SK-N-SH (cell line): ENCODE measurements around the gene MCF2L2. TPM values are rescaled to one million over a fixed set of nuclear protein-coding genes. Genes with fewer than 3 reads are reported as not detected.

Experiments used
- CTCF ChIA-PET: fragments of 300-600, 350-600 bp; formaldehyde crosslinking; extraction: SDS; loops from one replicate; lab custom pipeline; 2021; lab: Yijun Ruan, JAX
- POLR2A ChIA-PET: fragments of 350-600 bp; sonication (Branson Sonifier 250); formaldehyde crosslinking; extraction: SDS; loops from one replicate; lab custom pipeline; 2020; ENCODE audit warnings: antibody characterized with exemption, inconsistent platforms; lab: Yijun Ruan, JAX
- DNase-seq: peaks from one replicate; pipeline ENCODE4 v3.0.0; 2012
- H2AFZ ChIP-seq: fragments of 200-600 bp; sonication (generic); 2 replicates; pipeline ENCODE4 v1.8.1; 2016; ENCODE audit warnings: antibody characterized with exemption, mild to moderate bottlenecking, low read depth
- H3F3A ChIP-seq: fragments of 200-600 bp; sonication (generic); replicated peaks from 2 replicates; pipeline ENCODE3; 2016; ENCODE audit warnings: antibody characterized with exemption, mild to moderate bottlenecking; ENCODE audit not compliant: insufficient read depth
- H3K27ac ChIP-seq, 2 experiments: fragments of 200-500 bp in 1 of 2; fragments of 200-600 bp in 1 of 2; sonication (Bioruptor generic) in 1 of 2; sonication (generic), shearing (Covaris generic) in 1 of 2; 2 replicates each; pipeline versions ENCODE4 v1.5.1 to v1.6.1; 2014 to 2016; ENCODE audit warnings: low read depth in 2 of 2, inconsistent platforms in 1 of 2, low read length in 1 of 2, mild to moderate bottlenecking in 1 of 2, mixed read lengths in 1 of 2
- H3K27me3 ChIP-seq: fragments of 200-600 bp; sonication (generic), shearing (Covaris generic); 2 replicates; pipeline ENCODE4 v1.6.1; 2016; ENCODE audit warnings: mixed run types; ENCODE audit not compliant: insufficient read depth
- H3K36me3 ChIP-seq, 2 experiments: fragments of 200-500 bp in 1 of 2; fragments of 200-600 bp in 1 of 2; sonication (Bioruptor generic) in 1 of 2; sonication (generic) in 1 of 2; replicated peaks in 1 of 2; 2 replicates each; pipeline versions ENCODE3 to v1.5.1; 2014 to 2016; ENCODE audit warnings: low read length in 1 of 2, mild to moderate bottlenecking in 1 of 2; ENCODE audit not compliant: insufficient read depth in 2 of 2, control insufficient read depth in 1 of 2
- H3K4me1 ChIP-seq, 2 experiments: fragments of 200-500 bp in 1 of 2; fragments of 200-600 bp in 1 of 2; sonication (Bioruptor generic) in 1 of 2; sonication (generic), shearing (Covaris generic) in 1 of 2; 2 replicates each; pipeline versions ENCODE4 v1.5.1 to v1.6.1; 2014 to 2016; ENCODE audit warnings: low read depth in 1 of 2, low read length in 1 of 2, mixed run types in 1 of 2; ENCODE audit not compliant: insufficient read depth in 2 of 2, control insufficient read depth in 1 of 2
- H3K4me2 ChIP-seq: fragments of 200-600 bp; sonication (generic), shearing (Covaris generic); 2 replicates; pipeline ENCODE4 v1.6.1; 2017; ENCODE audit warnings: mixed run types
- H3K4me3 ChIP-seq, 2 experiments: fragments of 200-500 bp in 1 of 2; fragments of 200-600 bp in 1 of 2; sonication (Bioruptor generic) in 1 of 2; sonication (generic), shearing (Covaris generic) in 1 of 2; 2 replicates each; pipeline versions ENCODE4 v1.5.1 to v1.8.1; 2014 to 2016; ENCODE audit warnings: low read depth in 2 of 2, inconsistent platforms in 1 of 2, low read length in 1 of 2, mild to moderate bottlenecking in 1 of 2, mixed read lengths in 1 of 2, moderate library complexity in 1 of 2
- H3K79me2 ChIP-seq: fragments of 200-600 bp; sonication (generic); 2 replicates; pipeline ENCODE4 v1.8.1; 2017; ENCODE audit warnings: mild to moderate bottlenecking; ENCODE audit not compliant: insufficient read depth
- H3K9ac ChIP-seq: fragments of 200-600 bp; sonication (generic); 2 replicates; pipeline ENCODE4 v1.6.1; 2017; ENCODE audit warnings: mixed run types
- H3K9me2 ChIP-seq: fragments of 200-600 bp; sonication (generic); 2 replicates; pipeline ENCODE4 v1.6.1; 2017; ENCODE audit warnings: mixed run types
- H3K9me3 ChIP-seq: fragments of 200-600 bp; sonication (generic); 2 replicates; pipeline ENCODE4 v1.6.1; 2017; ENCODE audit warnings: mixed run types, mild to moderate bottlenecking, moderate library complexity
- H4K20me1 ChIP-seq: fragments of 200-600 bp; sonication (generic); 2 replicates; pipeline ENCODE4 v1.6.1; 2017; ENCODE audit warnings: mild to moderate bottlenecking, mixed run types; ENCODE audit not compliant: insufficient read depth
- CHD2 ChIP-seq: fragments of 150-350 bp; IDR thresholded peaks from 2 replicates; pipeline ENCODE4 v1.6.1; 2018; ENCODE audit warnings: low read length; ENCODE audit not compliant: partially characterized antibody
- CTCF ChIP-seq: fragments of 200-600 bp; sonication (generic); IDR thresholded peaks from 2 replicates; pipeline ENCODE4 v1.6.1; 2017; ENCODE audit warnings: antibody characterized with exemption, mild to moderate bottlenecking, moderate library complexity
- FOSL2 ChIP-seq: IDR thresholded peaks from 2 replicates; pipeline ENCODE4 v1.4.0; 2012; ENCODE audit warnings: low read depth, mild to moderate bottlenecking, moderate library complexity, borderline replicate concordance
- FOXJ3 ChIP-seq: sonication (generic); formaldehyde crosslinking; IDR thresholded peaks from 2 replicates; pipeline ENCODE4 v1.5.1; 2020; ENCODE audit warnings: mild to moderate bottlenecking, missing genetic modification reagents
- FOXM1 ChIP-seq: IDR thresholded peaks from 2 replicates; pipeline ENCODE4 v1.4.0; 2012; ENCODE audit warnings: low read depth, mild to moderate bottlenecking
- GATA2 ChIP-seq: sonication (generic); formaldehyde crosslinking; IDR thresholded peaks from 2 replicates; pipeline ENCODE4 v1.5.0; 2020; ENCODE audit warnings: mild to moderate bottlenecking, missing genetic modification reagents
- JUND ChIP-seq: IDR thresholded peaks from 2 replicates; pipeline ENCODE4 v1.4.0; 2012
- MAX ChIP-seq: IDR thresholded peaks from 2 replicates; pipeline ENCODE4 v1.4.0; 2012; ENCODE audit warnings: low read depth
- MEF2A ChIP-seq: IDR thresholded peaks from 2 replicates; pipeline ENCODE4 v1.4.0; 2012; ENCODE audit warnings: low read depth, borderline replicate concordance
- MXI1 ChIP-seq: IDR thresholded peaks from 2 replicates; pipeline ENCODE4 v1.6.1; 2012; ENCODE audit warnings: mild to moderate bottlenecking, low read depth, low read length, improper control_type of control experiment
- NRF1 ChIP-seq: IDR thresholded peaks from 2 replicates; pipeline ENCODE4 v1.6.1; 2012; ENCODE audit warnings: low read depth, mild to moderate bottlenecking, low read length
- PBX3 ChIP-seq: IDR thresholded peaks from 2 replicates; pipeline ENCODE4; 2012
- POLR2AphosphoS5 ChIP-seq: IDR thresholded peaks from 2 replicates; pipeline ENCODE4 v1.6.1; 2012; ENCODE audit warnings: low read depth, low read length
- RAD21 ChIP-seq: IDR thresholded peaks from 2 replicates; pipeline ENCODE4 v1.6.1; 2012; ENCODE audit warnings: mild to moderate bottlenecking, low read length
- RCOR1 ChIP-seq: fragments of 150-350 bp; IDR thresholded peaks from 2 replicates; pipeline ENCODE4 v1.6.1; 2017; ENCODE audit warnings: antibody characterized with exemption, low read length
- REST ChIP-seq: IDR thresholded peaks from 2 replicates; pipeline ENCODE4 v1.6.1; 2012; ENCODE audit warnings: mild to moderate bottlenecking, low read depth, low read length, moderate library complexity
- TAF1 ChIP-seq: IDR thresholded peaks from 2 replicates; pipeline ENCODE4 v1.6.1; 2012; ENCODE audit warnings: low read depth, mild to moderate bottlenecking, low read length, moderate library complexity, borderline replicate concordance
- USF2 ChIP-seq: fragments of 150-350 bp; IDR thresholded peaks from 2 replicates; pipeline ENCODE4 v1.6.1; 2017; ENCODE audit warnings: antibody characterized with exemption, low read length, low read depth, borderline replicate concordance
- ZBTB33 ChIP-seq: IDR thresholded peaks from 2 replicates; pipeline ENCODE4 v1.4.0; 2012; ENCODE audit warnings: low read depth, borderline replicate concordance
- WGBS: methylation state at CpG from one replicate; pipeline ENCODE4 v1.1.6; 2017; ENCODE audit warnings: low lambda C conversion rate; 5-methylcytosine and 5-hydroxymethylcytosine counted together
- polyA plus RNA-seq, 3 experiments: library from polyadenylated mRNA; depleted of rRNA; stranded (reverse); fragments of >200 nt; gene quantifications; 2 replicates each; pipeline ENCODE4 v1.2.3, GENCODE V29; 2012

MCF2L2 gene
- polyA plus RNA-seq, 1 of the 3 experiments (the other 2 are of a cell fraction) = 0.56 TPM

GRCh38 chr3:183409219-183409618 lies 19.2 kb downstream of the MCF2L2 start:
- H3K36me3 ChIP-seq = no peaks in the 10 kb centered on the region
- no peaks in the 10 kb centered on the region for H3K27me3 ChIP-seq
- H3K9me3 ChIP-seq = no peaks in the 10 kb centered on the region
- POLR2A ChIA-PET = no interaction called here
- H3K4me1 ChIP-seq = peaks cover 0 to 14% of the 10 kb centered on the region in 2 experiments; a peak in 2 of 4 replicates
- H3F3A ChIP-seq = no peaks in the 10 kb centered on the region
- H3K27ac ChIP-seq = no peak overlapping the region; a peak in 1 of 4 replicates
- DNase-seq = no peak
- no peak overlapping the region for H3K4me3 ChIP-seq
- H3K4me2 ChIP-seq = no peak overlapping the region
- H3K79me2 ChIP-seq = no peaks in the 10 kb centered on the region
- no peak overlapping the region for H3K9ac ChIP-seq
- CTCF ChIA-PET = interaction anchor here (2.0 kb wide), 1 partner anchor 287 kb away, joined by 6 read pairs; no protein-coding TSS in a partner anchor
- no peaks in the 10 kb centered on the region for H3K9me2 ChIP-seq
- TF ChIP-seq USF2 = no peak
- TF ChIP-seq TAF1 = no peak
- no peak for TF ChIP-seq JUND
- no peak for TF ChIP-seq POLR2AphosphoS5
- TF ChIP-seq ZBTB33 = no peak
- no peak for TF ChIP-seq REST
- no peak for TF ChIP-seq MXI1
- no peak for TF ChIP-seq CHD2
- no peak for TF ChIP-seq RCOR1
- TF ChIP-seq GATA2 = no peak
- TF ChIP-seq PBX3 = no peak
- no peak for TF ChIP-seq NRF1
- TF ChIP-seq CTCF = no peak
- TF ChIP-seq FOSL2 = no peak
- no peak for TF ChIP-seq RAD21
- no peak for TF ChIP-seq FOXM1
- no peak for TF ChIP-seq MEF2A
- no peak for TF ChIP-seq FOXJ3 (CRISPR knock-in tag)
- no peak for TF ChIP-seq MAX
- WGBS = 77% methylated on average over 2 of the region's 2 CpGs
- H2AFZ ChIP-seq = no peak overlapping the region
- no peaks in the 10 kb centered on the region for H4K20me1 ChIP-seq
